Neural cell (in vitro differentiated cells): ENCODE measurements around the gene DRICH1. TPM values are rescaled to one million over a fixed set of nuclear protein-coding genes. Genes with fewer than 3 reads are reported as not detected.

Experiments
- H2AFZ ChIP-seq: fragments of 200-600, 300-800 bp; sonication (generic), shearing (Covaris generic); 2 replicates; pipeline ENCODE4 v1.6.0; 2014; ENCODE audit warnings: low read depth, mild to moderate bottlenecking, antibody characterized with exemption, low read length, moderate library complexity
- H3F3A ChIP-seq: fragments of 200-600 bp; shearing (Covaris generic); 2 replicates; pipeline ENCODE4 v1.6.1; 2016; ENCODE audit warnings: mild to moderate bottlenecking, moderate library complexity, mixed read lengths, antibody characterized with exemption, low read length; ENCODE audit not compliant: insufficient read depth, poor library complexity, severe bottlenecking
- H3K27ac ChIP-seq: fragments of 200-600, 300-800 bp; sonication (generic), shearing (Covaris generic); 2 replicates; pipeline ENCODE4 v1.5.1; 2014; ENCODE audit warnings: mild to moderate bottlenecking, low read length, moderate library complexity
- H3K27me3 ChIP-seq: fragments of 300-800, 200-600 bp; sonication (generic), shearing (Covaris generic); 2 replicates; pipeline ENCODE4 v1.6.0; 2014; ENCODE audit warnings: mild to moderate bottlenecking, low read depth, low read length, moderate library complexity; ENCODE audit not compliant: insufficient read depth
- H3K36me3 ChIP-seq: fragments of 300-800, 200-600 bp; sonication (generic), shearing (Covaris generic); 2 replicates; pipeline ENCODE4 v1.5.1; 2014; ENCODE audit warnings: mild to moderate bottlenecking, antibody characterized with exemption, low read length, moderate library complexity; ENCODE audit not compliant: insufficient read depth
- H3K4me2 ChIP-seq: fragments of 300-800, 200-600 bp; sonication (generic), shearing (Covaris generic); 2 replicates; pipeline ENCODE4 v1.6.0; 2014; ENCODE audit warnings: mild to moderate bottlenecking, low read length
- H3K4me3 ChIP-seq: fragments of 300-800, 200-600 bp; sonication (generic), shearing (Covaris generic); 2 replicates; pipeline ENCODE4 v1.5.1; 2014; ENCODE audit warnings: mild to moderate bottlenecking, low read length, moderate library complexity
- H3K79me2 ChIP-seq: fragments of 200-600 bp; shearing (Covaris generic); replicated peaks from 2 replicates; pipeline ENCODE4 v1.6.0; 2014; ENCODE audit warnings: mild to moderate bottlenecking, low read length, moderate library complexity; ENCODE audit not compliant: insufficient read depth
- H3K9ac ChIP-seq: fragments of 300-800, 200-600 bp; sonication (generic), shearing (Covaris generic); 2 replicates; pipeline ENCODE4 v1.6.1; 2016; ENCODE audit warnings: mild to moderate bottlenecking, low read length, mixed read lengths
- H3K9me2 ChIP-seq: fragments of 200-600 bp; shearing (Covaris generic); 2 replicates; pipeline ENCODE4 v1.6.1; 2016; ENCODE audit warnings: mild to moderate bottlenecking, low read length, mixed read lengths; ENCODE audit not compliant: insufficient read depth
- H3K9me3 ChIP-seq: fragments of 200-600, 300-800 bp; sonication (generic), shearing (Covaris generic); 2 replicates; pipeline ENCODE4 v1.6.1; 2016; ENCODE audit warnings: mild to moderate bottlenecking, mixed run types, low read length, moderate library complexity, mixed read lengths
- H4K20me1 ChIP-seq: fragments of 200-600 bp; shearing (Covaris generic); 2 replicates; pipeline ENCODE4 v1.6.1; 2016; ENCODE audit warnings: mild to moderate bottlenecking, mixed run types; ENCODE audit not compliant: insufficient read depth
- CTCF ChIP-seq: fragments of 450-650 bp; IDR thresholded peaks from 2 replicates; pipeline ENCODE4 v1.5.1; 2014; ENCODE audit warnings: antibody characterized with exemption, mild to moderate bottlenecking, moderate library complexity; ENCODE audit not compliant: poor library complexity, severe bottlenecking
- EP300 ChIP-seq: fragments of 450-650 bp; conservative IDR thresholded peaks from 2 replicates; pipeline ENCODE4 v1.6.1; 2014; ENCODE audit warnings: antibody characterized with exemption, mild to moderate bottlenecking, moderate library complexity; ENCODE audit not compliant: poor library complexity, severe bottlenecking
- EZH2 ChIP-seq: fragments of 200-600, 300-800 bp; shearing (Covaris generic), sonication (generic); IDR thresholded peaks from 2 replicates; pipeline ENCODE4 v1.6.1; 2014; ENCODE audit warnings: antibody characterized with exemption, low read length, borderline replicate concordance, mild to moderate bottlenecking; ENCODE audit not compliant: insufficient read depth, poor library complexity, severe bottlenecking
- MXI1 ChIP-seq: fragments of 450-650 bp; conservative IDR thresholded peaks from 2 replicates; pipeline ENCODE4 v1.6.1; 2014; ENCODE audit warnings: antibody characterized with exemption, mild to moderate bottlenecking; ENCODE audit not compliant: poor library complexity, severe bottlenecking
- POLR2AphosphoS5 ChIP-seq: IDR thresholded peaks from 2 replicates; pipeline ENCODE4 v1.6.1; 2012
- RAD21 ChIP-seq: fragments of 450-650 bp; conservative IDR thresholded peaks from 2 replicates; pipeline ENCODE4 v1.6.1; 2014; ENCODE audit warnings: antibody characterized with exemption, mild to moderate bottlenecking, moderate library complexity
- REST ChIP-seq: IDR thresholded peaks from 2 replicates; pipeline ENCODE4 v1.6.1; 2012; ENCODE audit warnings: borderline replicate concordance
- SMC3 ChIP-seq: fragments of 450-650 bp; conservative IDR thresholded peaks from 2 replicates; pipeline ENCODE4 v1.6.1; 2014; ENCODE audit warnings: antibody characterized with exemption, mild to moderate bottlenecking, moderate library complexity; ENCODE audit not compliant: poor library complexity
- TAF1 ChIP-seq: IDR thresholded peaks from 2 replicates; pipeline ENCODE4 v1.6.1; 2012; ENCODE audit warnings: low read depth
- polyA plus RNA-seq: library from polyadenylated mRNA; depleted of rRNA; stranded (reverse); fragments of >200 nt; gene quantifications from 2 replicates; pipeline ENCODE4 v1.2.3, GENCODE V29; 2014

Gene DRICH1
- polyA plus RNA-seq, 1 donor from 2014 or later, result 0.48 TPM

GRCh38 chr22:23571486-23571885 is 60.6 kb downstream of the DRICH1 start:
- Histone ChIP-seq H3F3A (no peaks in the 10 kb centered on the region), H3K9ac (no peak overlapping the region), H4K20me1 (no peaks in the 10 kb centered on the region), H3K36me3 (no peaks in the 10 kb centered on the region), H2AFZ (no peak overlapping the region), H3K9me3 (no peaks in the 10 kb centered on the region), H3K4me3 (no peak overlapping the region), H3K4me2 (no peak overlapping the region), H3K27me3 (no peaks in the 10 kb centered on the region), H3K79me2 (no peaks in the 10 kb centered on the region), H3K27ac (no peak overlapping the region), H3K9me2 (no peaks in the 10 kb centered on the region)
- TF ChIP-seq MXI1 (no peak), TAF1 (no peak), REST (no peak), CTCF (no peak), EP300 (no peak), EZH2 (no peak), RAD21 (no peak), SMC3 (no peak), POLR2AphosphoS5 (no peak)

GRCh38 chr22:23570681-23571080 is 61.4 kb downstream of the DRICH1 start:
- H3K4me3 ChIP-seq, result no peak overlapping the region
- no peaks in the 10 kb centered on the region for H3F3A ChIP-seq
- no peaks in the 10 kb centered on the region for H3K79me2 ChIP-seq
- no peak overlapping the region for H2AFZ ChIP-seq
- H3K27ac ChIP-seq, result no peak overlapping the region
- H3K27me3 ChIP-seq, result peaks cover 5% of the 10 kb centered on the region
- no peak for TF ChIP-seq EP300
- TF ChIP-seq POLR2AphosphoS5, result no peak
- no peak for TF ChIP-seq EZH2
- TF ChIP-seq TAF1, result no peak
- TF ChIP-seq SMC3, result no peak
- TF ChIP-seq CTCF, result no peak
- TF ChIP-seq RAD21, result no peak
- no peaks in the 10 kb centered on the region for H3K36me3 ChIP-seq
- no peak overlapping the region for H3K4me2 ChIP-seq
- H3K9me3 ChIP-seq, result no peaks in the 10 kb centered on the region
- H3K9ac ChIP-seq, result no peak overlapping the region
- no peaks in the 10 kb centered on the region for H4K20me1 ChIP-seq
- H3K9me2 ChIP-seq, result no peaks in the 10 kb centered on the region
